Mesothelial cell of epicardium (in vitro differentiated cells): ENCODE results near the gene ARHGAP11A. TPM values are rescaled to one million over a fixed set of nuclear protein-coding genes. Genes with fewer than 3 reads are reported as not detected.

ENCODE experiments used
- DNase-seq, 2 experiments: peaks; one replicate each; pipeline ENCODE4 v3.0.0; 2021; ENCODE audit warnings: low spot score in 2 of 2; ENCODE audit not compliant: unreplicated experiment in 2 of 2
- H3K27ac Mint-ChIP-seq: 2 replicates; pipeline ENCODE4 v1.8.0; 2021; ENCODE audit warnings: mixed read lengths
- H3K27me3 Mint-ChIP-seq: 2 replicates; pipeline ENCODE4 v1.8.0; 2021; ENCODE audit warnings: low read depth, mixed read lengths
- H3K36me3 Mint-ChIP-seq: 2 replicates; pipeline ENCODE4 v1.8.0; 2021; ENCODE audit warnings: mixed read lengths
- H3K4me1 Mint-ChIP-seq: 2 replicates; pipeline ENCODE4 v1.8.0; 2021; ENCODE audit warnings: mixed read lengths
- H3K4me3 Mint-ChIP-seq: 2 replicates; pipeline ENCODE4 v1.8.0; 2021; ENCODE audit warnings: mild to moderate bottlenecking, moderate library complexity, mixed read lengths
- H3K9me3 Mint-ChIP-seq: 2 replicates; pipeline ENCODE4 v1.8.0; 2021; ENCODE audit warnings: mixed read lengths
- CTCF ChIP-seq: fragments of 200-600 bp; sonication (generic); IDR thresholded peaks from one replicate; pipeline ENCODE4 v1.5.0; 2021; ENCODE audit warnings: antibody characterized with exemption; ENCODE audit not compliant: unreplicated experiment
- total RNA-seq: library from RNA; stranded (reverse); gene quantifications from 3 replicates; pipeline ENCODE4 v1.2.1, GENCODE V29; 2021

The ARHGAP11A gene
- total RNA-seq, 1 donor from 2014 or later = 22.2 TPM

- no peaks in the 10 kb centered on the region for H3K27me3 Mint-ChIP-seq
- no peak overlapping the region for H3K4me3 Mint-ChIP-seq
- peaks cover 21% of the 10 kb centered on the region for H3K36me3 Mint-ChIP-seq
- H3K4me1 Mint-ChIP-seq = no peaks in the 10 kb centered on the region
- H3K9me3 Mint-ChIP-seq = peaks cover 7% of the 10 kb centered on the region
- no peak for TF ChIP-seq CTCF
- H3K27ac Mint-ChIP-seq = no peak overlapping the region
- no peak for DNase-seq
These were observed 72.3 kb downstream of the ARHGAP11A start for GRCh38 chr15:32687556-32687955.

- no peak for TF ChIP-seq CTCF
- Mint-ChIP-seq H3K27ac (no peak overlapping the region), H3K9me3 (peaks cover 7% of the 10 kb centered on the region), H3K4me3 (no peak overlapping the region), H3K27me3 (no peaks in the 10 kb centered on the region), H3K36me3 (peaks cover 21% of the 10 kb centered on the region), H3K4me1 (no peaks in the 10 kb centered on the region)
- no peak for DNase-seq
These were observed 72.9 kb downstream of the ARHGAP11A start for GRCh38 chr15:32688151-32688639.

Other genes with a start within 250 kb of the ARHGAP11A start
- gene GOLGA8K, start 212.2 kb upstream of the ARHGAP11A start, total RNA-seq = 0.45 to 0.95 TPM (median 0.58 TPM) in 3 replicates
- 2.9 to 5.5 TPM (median 3.9 TPM) in 3 replicates for gene GOLGA8O, start 159.9 kb upstream of the ARHGAP11A start, total RNA-seq
- gene GOLGA8N, start 22.0 kb upstream of the ARHGAP11A start, total RNA-seq = 9.9 to 15.4 TPM (median 12.2 TPM) in 3 replicates
- gene SCG5, start 26.2 kb downstream of the ARHGAP11A start, total RNA-seq = 53.7 to 55.4 TPM (median 54.2 TPM) in 3 replicates
- 1.3 to 2.2 TPM (median 2.1 TPM) in 3 replicates for gene GREM1, start 102.5 kb downstream of the ARHGAP11A start, total RNA-seq